ENCODE measurements around the gene ELP2.
"Not testable (repeated sequence)": the region's sequence is repeated elsewhere in the genome, so short reads cannot be mapped to it uniquely, and the experiment has no call there.

ELP2 gene

GRCh38 chr18:36191711-36192110 lies 62.0 kb downstream of the ELP2 start:
- no peak for DNase-seq

DNA sequence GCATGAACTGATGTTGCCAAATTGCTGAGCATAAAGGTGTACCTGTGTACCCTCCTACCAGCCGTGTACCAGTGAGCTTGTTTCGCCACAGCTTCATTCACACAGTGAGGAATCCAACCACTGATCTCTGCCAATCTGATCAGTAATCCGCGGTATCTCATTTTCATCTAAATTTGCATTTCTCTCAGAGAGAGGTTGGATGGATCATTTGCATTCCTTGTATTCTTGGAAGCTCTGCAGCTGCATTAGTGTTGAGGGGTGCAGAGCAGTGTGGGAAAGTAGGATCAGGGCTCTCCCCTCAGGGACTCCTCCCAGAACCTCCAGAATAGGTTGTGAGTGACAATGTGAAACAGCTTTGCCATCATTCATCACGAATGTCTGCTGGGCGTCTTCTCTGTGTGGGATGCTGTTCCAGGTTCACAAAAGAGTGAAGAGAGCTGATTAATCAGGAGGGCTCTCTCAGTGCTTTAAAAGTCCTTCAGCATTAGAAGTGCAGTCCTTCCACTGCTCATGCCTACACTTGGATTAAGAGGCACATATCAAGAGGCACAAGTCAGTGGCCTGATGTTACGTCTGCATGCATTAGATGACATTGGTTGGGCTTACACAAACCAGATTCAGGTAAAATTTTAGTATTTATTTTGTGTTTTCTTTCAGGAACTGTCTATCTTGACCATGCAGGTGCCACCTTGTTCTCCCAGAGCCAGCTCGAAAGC lies 65.1 kb downstream of the ELP2 start:
- DNase-seq: no peak

DNA sequence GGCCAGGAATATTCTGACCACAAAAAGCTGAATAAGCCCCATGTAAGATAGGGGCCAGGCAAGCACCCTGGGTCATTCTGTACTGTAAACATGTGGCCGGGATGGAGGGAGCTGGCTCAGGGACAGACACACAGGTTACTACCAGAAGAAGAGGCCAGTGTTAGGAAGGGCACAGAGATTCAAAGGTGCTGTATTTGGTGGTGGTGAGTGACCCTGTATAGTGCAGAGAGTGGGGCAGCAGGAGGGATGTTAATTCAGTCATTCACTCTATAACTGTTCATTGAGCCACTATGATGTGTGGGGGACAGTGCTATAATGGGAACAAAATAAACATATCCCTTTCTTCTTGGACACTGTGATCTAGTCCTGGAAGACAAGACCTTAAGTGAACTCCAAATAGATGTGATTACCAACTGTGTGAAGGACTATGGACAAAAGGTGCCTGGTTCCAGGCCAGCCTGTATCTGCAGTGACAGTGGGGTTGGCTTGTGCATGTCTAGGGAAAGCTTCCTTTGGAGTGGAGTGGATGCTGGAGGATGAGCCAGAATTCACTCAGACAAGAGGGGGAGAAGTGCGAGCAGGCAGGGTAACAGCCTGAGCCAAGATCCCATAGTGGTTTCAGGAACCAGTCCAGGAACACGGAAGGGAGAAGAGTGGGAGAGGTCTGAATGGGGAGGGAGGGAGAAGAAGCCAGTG lies 65.9 kb downstream of the ELP2 start:
- DNase-seq: no peak

DNA sequence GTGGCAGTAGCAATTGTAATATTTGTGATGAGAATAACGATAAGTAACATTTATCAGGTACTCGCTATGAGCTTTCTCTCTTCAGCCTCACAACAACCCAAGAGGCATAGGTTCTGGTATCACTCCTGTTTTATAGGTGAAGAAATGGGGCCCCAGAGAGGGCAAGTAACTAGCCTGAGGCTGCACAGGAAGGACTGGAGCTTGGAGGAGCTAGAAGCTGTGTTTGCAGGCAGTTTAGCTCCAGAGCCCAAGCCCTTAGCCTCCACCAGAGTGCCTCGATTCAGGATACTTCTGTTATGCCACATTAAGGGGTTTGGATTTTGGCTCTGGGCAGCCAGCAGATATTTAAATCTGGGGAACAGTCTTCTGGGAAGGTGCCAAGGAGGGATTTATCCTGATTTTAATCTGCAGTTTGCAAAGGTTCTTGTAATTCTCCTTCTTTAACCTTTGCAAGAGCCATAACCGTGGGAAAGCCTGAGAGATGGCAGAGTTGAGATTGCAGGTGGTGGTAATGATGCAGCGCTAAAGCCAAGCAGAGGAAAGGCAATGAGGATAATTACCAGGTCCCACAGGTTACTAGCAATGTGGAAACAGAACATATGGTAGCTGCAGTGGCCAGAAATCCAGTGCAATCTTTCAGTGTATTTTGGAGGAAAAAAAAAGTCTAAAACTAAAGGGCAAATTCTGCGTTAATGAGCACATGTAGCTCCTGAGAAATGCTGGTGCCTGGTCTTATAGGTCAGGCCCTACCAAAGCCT lies 66.7 kb downstream of the ELP2 start:
- peak; percentile 26 for DNase-seq

- no peak for DNase-seq
These were observed 67.9 kb downstream of the ELP2 start for GRCh38 chr18:36197511-36198166.

DNA sequence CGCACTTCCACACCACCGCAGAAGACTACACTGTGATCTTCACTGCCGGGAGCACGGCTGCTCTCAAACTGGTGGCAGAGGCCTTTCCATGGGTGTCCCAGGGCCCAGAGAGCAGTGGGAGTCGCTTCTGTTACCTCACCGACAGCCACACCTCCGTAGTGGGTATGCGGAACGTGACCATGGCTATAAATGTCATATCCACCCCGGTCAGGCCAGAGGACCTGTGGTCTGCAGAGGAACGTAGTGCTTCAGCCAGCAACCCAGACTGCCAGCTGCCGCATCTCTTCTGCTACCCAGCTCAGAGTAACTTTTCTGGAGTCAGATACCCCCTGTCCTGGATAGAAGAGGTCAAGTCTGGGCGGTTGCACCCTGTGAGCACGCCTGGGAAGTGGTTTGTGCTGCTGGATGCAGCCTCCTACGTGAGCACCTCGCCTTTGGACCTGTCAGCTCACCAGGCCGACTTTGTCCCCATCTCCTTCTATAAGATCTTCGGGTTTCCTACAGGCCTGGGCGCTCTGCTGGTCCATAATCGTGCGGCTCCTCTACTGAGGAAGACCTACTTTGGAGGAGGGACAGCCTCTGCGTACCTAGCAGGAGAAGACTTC lies 70.1 kb downstream of the ELP2 start:
- no peak for DNase-seq

- DNase-seq: no peak
These were observed 70.7 kb downstream of the ELP2 start for GRCh38 chr18:36200354-36200771.

DNA sequence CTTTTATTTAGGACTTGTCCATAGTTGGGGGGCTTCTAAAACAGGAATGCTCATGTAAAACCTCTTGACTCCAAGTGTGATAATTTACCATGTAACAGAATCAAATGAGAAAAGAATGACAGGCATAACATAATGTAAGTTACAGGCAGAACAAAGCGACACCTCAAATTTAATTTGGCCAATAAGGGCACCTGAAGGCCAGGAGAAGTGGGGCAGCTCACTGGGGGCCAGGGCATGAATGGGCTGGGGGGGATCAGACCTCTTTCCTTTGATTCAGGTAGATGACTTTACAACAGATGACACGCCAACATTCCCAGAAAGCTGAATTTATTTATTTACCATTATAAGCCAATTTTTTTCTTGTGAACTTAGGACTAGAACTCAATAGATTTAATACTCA lies 72.1 kb downstream of the ELP2 start:
- DNase-seq: no peak

- DNase-seq: no peak
These were observed 73.7 kb downstream of the ELP2 start for GRCh38 chr18:36203360-36203895.

DNA sequence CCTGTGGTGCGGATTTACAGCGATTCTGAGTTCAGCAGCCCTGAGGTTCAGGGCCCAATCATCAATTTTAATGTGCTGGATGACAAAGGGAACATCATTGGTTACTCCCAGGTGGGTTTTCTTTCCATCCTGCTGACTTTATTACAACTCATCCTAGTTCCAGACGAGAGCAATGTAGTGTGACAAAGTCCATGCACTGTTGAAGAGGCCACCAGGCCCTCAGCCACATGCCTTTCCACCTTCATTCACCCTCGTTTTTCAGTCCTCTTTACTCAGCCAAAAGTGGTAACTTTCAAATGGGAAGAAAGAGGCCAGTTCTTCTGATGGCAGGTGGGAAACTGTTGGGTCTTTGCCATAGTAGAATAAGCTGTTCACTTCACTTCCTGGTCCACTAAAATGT lies 75.5 kb downstream of the ELP2 start:
- DNase-seq: no peak

- DNase-seq: no peak
These were observed 77.6 kb downstream of the ELP2 start for GRCh38 chr18:36207303-36207702.

DNA sequence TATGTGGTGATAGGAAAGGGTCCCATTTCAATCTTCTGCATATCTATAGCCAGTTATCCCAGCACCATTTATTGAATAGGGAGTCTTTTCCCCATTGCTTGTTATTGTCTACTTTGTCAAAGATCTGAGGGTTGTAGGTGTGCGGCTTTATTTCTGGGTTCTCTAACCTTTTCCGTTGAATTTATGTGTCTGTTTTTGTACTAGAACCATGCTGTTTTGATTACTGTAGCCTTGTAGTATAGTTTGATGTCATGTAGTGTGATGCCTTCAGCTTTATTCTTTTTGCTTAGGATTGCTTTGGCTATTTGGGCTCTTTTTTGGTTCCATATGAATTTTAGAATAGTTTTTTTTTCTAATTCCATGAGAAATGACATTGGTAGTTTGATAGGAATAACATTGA lies 78.3 kb downstream of the ELP2 start:
- DNase-seq: not testable (repeated sequence)

DNA sequence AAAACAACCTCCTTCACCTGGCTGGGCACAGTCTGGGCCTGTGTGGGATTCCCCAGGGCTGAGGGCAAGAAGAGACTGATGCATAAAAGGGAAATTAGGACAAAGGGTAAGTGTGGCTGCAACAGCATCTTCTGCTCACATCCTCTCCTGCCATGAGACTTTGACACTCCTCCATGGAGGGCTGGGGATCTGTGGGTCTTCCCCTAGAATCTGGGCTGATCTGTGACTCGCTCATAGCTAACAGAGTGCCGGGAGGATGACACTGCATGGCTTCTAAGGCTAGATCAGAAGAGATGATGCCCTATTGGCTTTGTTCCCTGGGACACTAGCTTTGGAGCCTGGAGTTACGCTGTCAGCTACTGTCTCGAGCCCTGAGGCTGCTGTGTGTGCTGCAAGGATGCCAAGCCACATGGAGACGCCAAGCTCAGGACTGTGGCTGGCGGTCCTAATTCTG lies 81.9 kb downstream of the ELP2 start:
- DNase-seq: no peak

GRCh38 chr18:36212301-36213171 lies 82.8 kb downstream of the ELP2 start:
- DNase-seq: no peak

DNA sequence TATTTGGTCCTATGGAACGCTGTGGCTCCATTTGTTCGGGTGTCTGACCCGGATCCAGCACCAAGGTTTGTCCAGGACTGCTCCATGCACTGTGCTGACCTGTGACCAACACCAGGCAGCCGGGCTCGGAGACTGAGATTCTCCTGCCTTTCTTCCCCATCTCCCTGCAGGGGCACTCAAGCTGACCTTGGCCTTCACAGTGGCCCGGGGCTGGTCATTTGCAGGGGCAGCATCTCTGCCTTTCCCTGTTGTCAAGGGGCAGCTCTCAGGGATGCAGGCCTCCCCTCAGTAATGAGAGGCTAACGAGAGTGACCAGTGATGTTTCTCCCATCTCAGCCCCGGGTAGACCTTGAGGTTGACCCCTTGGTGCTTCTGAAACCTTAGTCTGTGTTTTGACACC lies 85.1 kb downstream of the ELP2 start:
- no peak for DNase-seq

GRCh38 chr18:36215577-36215976 lies 85.9 kb downstream of the ELP2 start:
- no peak for DNase-seq

GRCh38 chr18:36217348-36217747 lies 87.6 kb downstream of the ELP2 start:
- no peak for DNase-seq

DNA sequence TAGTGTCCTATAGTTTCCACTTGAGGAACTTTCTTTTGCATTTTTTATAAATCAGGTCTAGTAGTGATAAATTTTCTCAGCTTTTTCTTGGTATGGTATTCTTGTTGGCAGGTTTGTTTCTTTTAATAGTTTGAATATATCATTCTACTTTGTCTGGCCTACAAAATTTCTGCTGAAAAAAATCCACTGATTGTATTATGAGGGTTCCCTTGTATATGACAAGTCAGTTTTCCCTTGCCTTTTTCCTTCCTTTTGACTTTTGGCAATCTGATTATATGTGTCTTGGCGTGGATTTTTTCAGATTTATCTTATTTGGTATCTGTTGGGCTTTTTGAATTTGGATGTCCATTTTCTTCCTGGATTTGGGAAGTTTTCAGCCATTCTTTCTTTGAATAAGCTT lies 99.5 kb downstream of the ELP2 start:
- no peak for DNase-seq

Measured in NCI-H1694 (cell line).